Measurements from ENCODE around the gene TRAPPC2. TPM values are rescaled to one million over a fixed set of nuclear protein-coding genes. Genes with fewer than 3 reads are reported as not detected.

Gene TRAPPC2
- total RNA-seq, 6 experiments from 2014 or later, result 9.2 to 13.8 (median 10.2) TPM

DNA sequence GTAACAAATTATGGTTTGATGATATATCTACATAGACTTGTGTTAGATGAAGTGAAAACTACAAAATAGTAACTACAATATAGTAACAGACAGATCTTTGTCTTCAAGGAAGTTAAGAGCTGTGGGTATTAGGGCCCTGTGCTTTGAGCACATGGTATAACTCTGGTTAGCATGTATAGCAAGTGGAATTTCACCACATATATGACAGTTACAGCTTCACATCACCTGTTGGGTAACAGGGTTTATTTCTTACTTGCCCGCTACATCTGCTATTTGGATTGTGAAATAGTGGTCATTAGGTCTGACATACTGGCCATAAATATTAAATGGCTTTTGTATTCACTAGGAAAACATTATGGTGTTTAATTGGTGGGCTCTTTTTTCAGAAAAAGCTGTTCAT is 20.3 kb upstream of the TRAPPC2 start:
- no peak for TF ChIP-seq CTCF (IDR thresholded peaks at IDR 0.05)
- Mint-ChIP-seq H3K4me1 (ENCODE audit: low read depth) (no peaks in the 10 kb centered on the region), H3K9me3 (no peaks in the 10 kb centered on the region), H3K4me3 (no peak overlapping the region), H3K27me3 (ENCODE audit: insufficient read depth) (no peaks in the 10 kb centered on the region), H3K27ac (no peak overlapping the region), H3K36me3 (ENCODE audit: low read depth) (0 out of 2 replicates have a peak, but pooled peaks cover 5% of the 10 kb centered on the region)
- DNase-seq, result no peak

GRCh38 chrX:13752646-13753045 is 18.2 kb upstream of the TRAPPC2 start:
- no peak overlapping the region for H3K4me3 Mint-ChIP-seq
- peaks cover 10% of the 10 kb centered on the region for H3K4me1 Mint-ChIP-seq (ENCODE audit: low read depth)
- H3K27me3 Mint-ChIP-seq (ENCODE audit: insufficient read depth), result no peaks in the 10 kb centered on the region
- H3K27ac Mint-ChIP-seq, result no peak overlapping the region
- TF ChIP-seq CTCF (IDR thresholded peaks at IDR 0.05), result no peak
- no peaks in the 10 kb centered on the region for H3K9me3 Mint-ChIP-seq
- no peak for DNase-seq
- H3K36me3 Mint-ChIP-seq (ENCODE audit: low read depth), result 0 out of 2 replicates have a peak, but pooled peaks cover 5% of the 10 kb centered on the region

DNA sequence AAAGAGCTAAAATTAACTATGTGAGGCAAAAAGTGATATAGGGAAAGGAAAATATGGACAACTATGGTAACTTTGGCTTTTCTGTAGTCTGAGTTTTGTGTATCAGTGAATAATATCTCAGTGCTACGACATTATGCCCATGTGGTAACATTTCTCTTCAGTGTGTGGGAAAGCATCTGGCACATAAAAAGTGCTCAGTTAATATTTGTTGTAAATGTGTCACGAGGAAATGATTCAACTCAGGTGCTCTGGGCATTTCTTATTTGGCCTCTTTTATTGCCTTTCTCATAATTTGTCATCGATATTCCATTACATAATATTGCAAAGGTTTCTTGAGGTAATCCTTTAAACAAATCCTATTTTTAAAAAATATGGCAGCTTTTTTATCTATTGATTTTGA is 17.7 kb upstream of the TRAPPC2 start:
- Mint-ChIP-seq H3K36me3 (ENCODE audit: low read depth) (0 out of 2 replicates have a peak, but pooled peaks cover 5% of the 10 kb centered on the region), H3K27ac (no peak overlapping the region), H3K27me3 (ENCODE audit: insufficient read depth) (no peaks in the 10 kb centered on the region), H3K4me3 (no peak overlapping the region), H3K9me3 (no peaks in the 10 kb centered on the region), H3K4me1 (ENCODE audit: low read depth) (peaks cover 15% of the 10 kb centered on the region)
- TF ChIP-seq CTCF (IDR thresholded peaks at IDR 0.05), result no peak
- DNase-seq, result no peak

GRCh38 chrX:13750812-13751211 is 16.4 kb upstream of the TRAPPC2 start:
- H3K9me3 Mint-ChIP-seq, result no peaks in the 10 kb centered on the region
- DNase-seq, result no peak
- H3K4me1 Mint-ChIP-seq (ENCODE audit: low read depth), result peaks cover 15% of the 10 kb centered on the region
- 0 out of 2 replicates have a peak, but pooled peaks cover 5% of the 10 kb centered on the region for H3K36me3 Mint-ChIP-seq (ENCODE audit: low read depth)
- TF ChIP-seq CTCF (IDR thresholded peaks at IDR 0.05), result no peak
- no peak overlapping the region for H3K27ac Mint-ChIP-seq
- no peak overlapping the region for H3K4me3 Mint-ChIP-seq
- H3K27me3 Mint-ChIP-seq (ENCODE audit: insufficient read depth), result no peaks in the 10 kb centered on the region

- TF ChIP-seq CTCF (IDR thresholded peaks at IDR 0.05), result peak; percentile 75
- peaks cover 15% of the 10 kb centered on the region for H3K4me1 Mint-ChIP-seq (ENCODE audit: low read depth)
- no peaks in the 10 kb centered on the region for H3K9me3 Mint-ChIP-seq
- H3K4me3 Mint-ChIP-seq, result no peak overlapping the region
- H3K36me3 Mint-ChIP-seq (ENCODE audit: low read depth), result 0 out of 2 replicates have a peak, but pooled peaks cover 5% of the 10 kb centered on the region
- DNase-seq, result peak; percentile 25
- H3K27ac Mint-ChIP-seq, result no peak overlapping the region
- no peaks in the 10 kb centered on the region for H3K27me3 Mint-ChIP-seq (ENCODE audit: insufficient read depth)
Observed at GRCh38 chrX:13750204-13750603, 15.8 kb upstream of the TRAPPC2 start.

DNA sequence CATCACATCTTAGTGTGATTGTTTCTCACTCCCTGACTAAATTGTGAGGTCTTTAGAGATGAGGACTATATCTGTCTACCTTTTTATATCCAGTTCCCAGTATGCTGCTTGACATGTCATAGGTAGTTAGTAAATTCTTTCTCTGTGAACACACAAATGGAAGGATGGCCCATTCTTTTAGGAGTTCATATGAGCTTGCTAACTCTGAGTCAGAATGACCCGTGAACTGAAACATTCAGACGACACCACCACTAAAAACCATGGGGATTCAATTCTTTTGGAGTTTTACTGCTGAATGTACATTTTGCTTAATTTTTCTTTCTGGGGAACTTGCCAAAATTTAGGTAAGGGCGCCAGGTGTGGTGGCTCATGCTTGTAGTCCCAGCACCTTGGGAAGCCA is 14.1 kb upstream of the TRAPPC2 start:
- peak; percentile 21 for DNase-seq

More for the DNA sequence above, 14.1 kb upstream of the TRAPPC2 start:
- Mint-ChIP-seq H3K4me3 (no peak overlapping the region), H3K27me3 (ENCODE audit: insufficient read depth) (no peaks in the 10 kb centered on the region), H3K27ac (peak overlapping the region; percentile 73), H3K4me1 (ENCODE audit: low read depth) (peaks cover 15% of the 10 kb centered on the region), H3K36me3 (ENCODE audit: low read depth) (0 out of 2 replicates have a peak, but pooled peaks cover 5% of the 10 kb centered on the region), H3K9me3 (no peaks in the 10 kb centered on the region)
- no peak for TF ChIP-seq CTCF (IDR thresholded peaks at IDR 0.05)

Measured in HFFc6 (cell line).